ENCODE measurements around the gene JOSD1. TPM values are rescaled to one million over a fixed set of nuclear protein-coding genes. Genes with fewer than 3 reads are reported as not detected.

JOSD1 gene
- total RNA-seq, 2 donors from 2014 or later: 132 to 157 TPM

GRCh38 chr22:38738475-38739070, 37.8 kb upstream of the JOSD1 start:
- H3K9me3 ChIP-seq (ENCODE audit: control insufficient read depth, low read length, poor library complexity, severe bottlenecking): no peaks in the 10 kb centered on the region
- Mint-ChIP-seq H3K36me3 (ENCODE audit: low read depth) (peaks cover 7% of the 10 kb centered on the region), H3K27me3 (no peaks in the 10 kb centered on the region), H3K27ac (peak overlapping the region; percentile 93), H3K4me1 (peaks cover 40% of the 10 kb centered on the region), H3K4me3 (peak overlapping the region; percentile 28)
- no peak for DNase-seq
- ATAC-seq: no peak

GRCh38 chr22:38737302-38738060, 36.7 kb upstream of the JOSD1 start:
- Mint-ChIP-seq H3K27me3 (no peaks in the 10 kb centered on the region), H3K27ac (peak overlapping the region; percentile 93), H3K4me1 (peaks cover 47% of the 10 kb centered on the region), H3K4me3 (peak overlapping the region; percentile 78), H3K36me3 (ENCODE audit: low read depth) (peaks cover 7% of the 10 kb centered on the region)
- no peaks in the 10 kb centered on the region for H3K9me3 ChIP-seq (ENCODE audit: control insufficient read depth, low read length, poor library complexity, severe bottlenecking)
- DNase-seq: no peak
- ATAC-seq: no peak

GRCh38 chr22:38736257-38736570, 35.5 kb upstream of the JOSD1 start:
- Mint-ChIP-seq H3K27ac (peak overlapping the region; percentile 93), H3K4me1 (peaks cover 47% of the 10 kb centered on the region), H3K36me3 (ENCODE audit: low read depth) (peaks cover 7% of the 10 kb centered on the region), H3K27me3 (no peaks in the 10 kb centered on the region), H3K4me3 (peak overlapping the region; percentile 45)
- no peaks in the 10 kb centered on the region for H3K9me3 ChIP-seq (ENCODE audit: control insufficient read depth, low read length, poor library complexity, severe bottlenecking)
- ATAC-seq: no peak
- no peak for DNase-seq

GRCh38 chr22:38735465-38736256, 34.9 kb upstream of the JOSD1 start:
- H3K36me3 Mint-ChIP-seq (ENCODE audit: low read depth): peaks cover 7% of the 10 kb centered on the region
- H3K27me3 Mint-ChIP-seq: no peaks in the 10 kb centered on the region
- peak overlapping the region; percentile 93 for H3K27ac Mint-ChIP-seq
- DNase-seq (no peak), ATAC-seq (peak; percentile 27)
- no peaks in the 10 kb centered on the region for H3K9me3 ChIP-seq (ENCODE audit: control insufficient read depth, low read length, poor library complexity, severe bottlenecking)
- H3K4me3 Mint-ChIP-seq: peak overlapping the region; percentile 45
- peaks cover 46% of the 10 kb centered on the region for H3K4me1 Mint-ChIP-seq

GRCh38 chr22:38735126-38735464, 34.4 kb upstream of the JOSD1 start:
- peaks cover 47% of the 10 kb centered on the region for H3K4me1 Mint-ChIP-seq
- no peaks in the 10 kb centered on the region for H3K27me3 Mint-ChIP-seq
- H3K9me3 ChIP-seq (ENCODE audit: control insufficient read depth, low read length, poor library complexity, severe bottlenecking): no peaks in the 10 kb centered on the region
- H3K27ac Mint-ChIP-seq: peak overlapping the region; percentile 93
- no peak for DNase-seq
- ATAC-seq: peak; percentile 0
- H3K36me3 Mint-ChIP-seq (ENCODE audit: low read depth): peaks cover 7% of the 10 kb centered on the region
- H3K4me3 Mint-ChIP-seq: no peak overlapping the region

GRCh38 chr22:38734421-38735100, 33.8 kb upstream of the JOSD1 start:
- Mint-ChIP-seq H3K36me3 (ENCODE audit: low read depth) (peaks cover 7% of the 10 kb centered on the region), H3K4me1 (peaks cover 43% of the 10 kb centered on the region), H3K27me3 (no peaks in the 10 kb centered on the region), H3K4me3 (peak overlapping the region; percentile 67), H3K27ac (peak overlapping the region; percentile 93)
- H3K9me3 ChIP-seq (ENCODE audit: control insufficient read depth, low read length, poor library complexity, severe bottlenecking): no peaks in the 10 kb centered on the region
- ATAC-seq (peak; percentile 6), DNase-seq (no peak)

GRCh38 chr22:38733724-38734381, 33.1 kb upstream of the JOSD1 start:
- ATAC-seq: peak; percentile 14
- H3K9me3 ChIP-seq (ENCODE audit: control insufficient read depth, low read length, poor library complexity, severe bottlenecking): no peaks in the 10 kb centered on the region
- peak in 1 of 3 donors; percentile 7 for DNase-seq
- H3K36me3 Mint-ChIP-seq (ENCODE audit: low read depth): peaks cover 7% of the 10 kb centered on the region
- H3K4me3 Mint-ChIP-seq: peak overlapping the region; percentile 52
- no peaks in the 10 kb centered on the region for H3K27me3 Mint-ChIP-seq
- H3K4me1 Mint-ChIP-seq: peaks cover 43% of the 10 kb centered on the region
- peak overlapping the region; percentile 93 for H3K27ac Mint-ChIP-seq

- peak; percentile 59 for ATAC-seq
- Mint-ChIP-seq H3K36me3 (ENCODE audit: low read depth) (peaks cover 7% of the 10 kb centered on the region), H3K27me3 (no peaks in the 10 kb centered on the region), H3K4me3 (peak overlapping the region; percentile 52), H3K27ac (peak overlapping the region; percentile 93), H3K4me1 (peaks cover 43% of the 10 kb centered on the region)
- peak in 1 of 3 donors; percentile 42 for DNase-seq
- H3K9me3 ChIP-seq (ENCODE audit: control insufficient read depth, low read length, poor library complexity, severe bottlenecking): no peaks in the 10 kb centered on the region
Measured at GRCh38 chr22:38733329-38733723, 32.6 kb upstream of the JOSD1 start.

GRCh38 chr22:38732251-38732815, 31.6 kb upstream of the JOSD1 start:
- peaks cover 37% of the 10 kb centered on the region for H3K4me1 Mint-ChIP-seq
- ATAC-seq: no peak
- H3K36me3 Mint-ChIP-seq (ENCODE audit: low read depth): peaks cover 6% of the 10 kb centered on the region
- peak in 1 of 3 donors; percentile 8 for DNase-seq
- H3K27ac Mint-ChIP-seq: peak overlapping the region; percentile 93
- H3K9me3 ChIP-seq (ENCODE audit: control insufficient read depth, low read length, poor library complexity, severe bottlenecking): no peaks in the 10 kb centered on the region
- peak overlapping the region; percentile 9 for H3K4me3 Mint-ChIP-seq
- no peaks in the 10 kb centered on the region for H3K27me3 Mint-ChIP-seq

GRCh38 chr22:38731703-38732161, 31.0 kb upstream of the JOSD1 start:
- Mint-ChIP-seq H3K36me3 (ENCODE audit: low read depth) (peaks cover 3% of the 10 kb centered on the region), H3K4me3 (peak overlapping the region; percentile 9), H3K4me1 (peaks cover 33% of the 10 kb centered on the region), H3K27me3 (no peaks in the 10 kb centered on the region), H3K27ac (peak overlapping the region; percentile 65)
- DNase-seq (peak in 1 of 3 donors; percentile 7), ATAC-seq (no peak)
- H3K9me3 ChIP-seq (ENCODE audit: control insufficient read depth, low read length, poor library complexity, severe bottlenecking): no peaks in the 10 kb centered on the region

- no peaks in the 10 kb centered on the region for H3K9me3 ChIP-seq (ENCODE audit: control insufficient read depth, low read length, poor library complexity, severe bottlenecking)
- H3K27ac Mint-ChIP-seq: peak overlapping the region; percentile 65
- ATAC-seq (no peak), DNase-seq (no peak)
- H3K4me1 Mint-ChIP-seq: peaks cover 32% of the 10 kb centered on the region
- H3K4me3 Mint-ChIP-seq: peak overlapping the region; percentile 69
- peaks cover 2% of the 10 kb centered on the region for H3K36me3 Mint-ChIP-seq (ENCODE audit: low read depth)
- H3K27me3 Mint-ChIP-seq: no peaks in the 10 kb centered on the region
Measured at GRCh38 chr22:38730411-38730871, 29.7 kb upstream of the JOSD1 start.

- ATAC-seq: no peak
- no peaks in the 10 kb centered on the region for H3K27me3 Mint-ChIP-seq
- H3K4me3 Mint-ChIP-seq: peak overlapping the region; percentile 69
- H3K36me3 Mint-ChIP-seq (ENCODE audit: low read depth): peaks cover 6% of the 10 kb centered on the region
- no peak for DNase-seq
- H3K9me3 ChIP-seq (ENCODE audit: control insufficient read depth, low read length, poor library complexity, severe bottlenecking): no peaks in the 10 kb centered on the region
- peaks cover 32% of the 10 kb centered on the region for H3K4me1 Mint-ChIP-seq
- no peak overlapping the region for H3K27ac Mint-ChIP-seq
Measured at GRCh38 chr22:38729946-38730345, 29.2 kb upstream of the JOSD1 start.
